ENCODE results near the gene ANTXR2.
"Not testable (repeated sequence)": the region's sequence is repeated elsewhere in the genome, so short reads cannot be mapped to it uniquely, and the experiment has no call there.

- TF ChIP-seq CTCF (IDR thresholded peaks at IDR 0.05; ENCODE audit: insufficient read depth, low read length); SPI1 (IDR thresholded peaks at IDR 0.05; ENCODE audit: borderline replicate concordance, low read depth); REST (IDR thresholded peaks at IDR 0.05; ENCODE audit: insufficient replicate concordance, low read depth): not testable (repeated sequence)
Observed at GRCh38 chr4:79889026-79889425, 184.0 kb downstream of the ANTXR2 start.
